Karpas-422 (cell line): ENCODE data around the gene SPOCK2. TPM values are rescaled to one million over a fixed set of nuclear protein-coding genes. Genes with fewer than 3 reads are reported as not detected.

ENCODE experiments used
- DNase-seq: peaks from one replicate; pipeline ENCODE4 v3.0.0-alpha.2; 2015
- H2AFZ ChIP-seq: fragments of 200-600 bp; sonication (generic); 2 replicates; pipeline ENCODE4 v1.6.1; 2014; ENCODE audit warnings: antibody characterized with exemption, low read length, mixed read lengths
- H3K27ac ChIP-seq: fragments of 200-600 bp; sonication (generic); 2 replicates; pipeline ENCODE4 v1.5.1; 2014; ENCODE audit warnings: mild to moderate bottlenecking, low read length, moderate library complexity
- H3K27me3 ChIP-seq: fragments of 200-600 bp; sonication (generic); 2 replicates; pipeline ENCODE4 v1.6.1; 2014; ENCODE audit warnings: low read length, mixed read lengths
- H3K36me3 ChIP-seq: fragments of 200-600 bp; sonication (generic); 2 replicates; pipeline ENCODE4 v1.6.1; 2014; ENCODE audit warnings: low read length, mixed read lengths; ENCODE audit not compliant: insufficient read depth
- H3K4me1 ChIP-seq: fragments of 200-600 bp; sonication (generic); 2 replicates; pipeline ENCODE4 v1.6.1; 2014; ENCODE audit warnings: mild to moderate bottlenecking, low read length, mixed read lengths
- H3K4me2 ChIP-seq: fragments of 200-600 bp; sonication (generic); 2 replicates; pipeline ENCODE4 v1.6.1; 2014; ENCODE audit warnings: low read length, low read depth, mild to moderate bottlenecking; ENCODE audit not compliant: poor library complexity, severe bottlenecking
- H3K4me3 ChIP-seq: fragments of 200-600 bp; sonication (generic); 2 replicates; pipeline ENCODE4 v1.5.1; 2014; ENCODE audit warnings: mild to moderate bottlenecking, antibody characterized with exemption, low read length, mixed read lengths
- H3K79me2 ChIP-seq: fragments of 200-600 bp; sonication (generic); 2 replicates; pipeline ENCODE4 v1.6.1; 2014; ENCODE audit warnings: mild to moderate bottlenecking, low read length, mixed read lengths
- H3K9ac ChIP-seq: fragments of 200-600 bp; sonication (generic); 2 replicates; pipeline ENCODE4 v1.6.0; 2014; ENCODE audit warnings: low read length
- H3K9me2 ChIP-seq: fragments of 200-600 bp; sonication (generic), shearing (Covaris generic); replicated peaks from 2 replicates; pipeline ENCODE4 v1.6.0; 2014; ENCODE audit warnings: mild to moderate bottlenecking, low read length, moderate library complexity; ENCODE audit not compliant: insufficient read depth
- H3K9me3 ChIP-seq: fragments of 300-700, 200-600 bp; sonication (generic); 2 replicates; pipeline ENCODE4 v1.6.1; 2014; ENCODE audit warnings: low read length, mixed read lengths
- H4K20me1 ChIP-seq: fragments of 200-600 bp; sonication (generic); 2 replicates; pipeline ENCODE4 v1.6.1; 2014; ENCODE audit warnings: mild to moderate bottlenecking, antibody characterized with exemption, low read length, low read depth; ENCODE audit not compliant: insufficient read depth
- total RNA-seq: library from RNA; depleted of rRNA; stranded (reverse); fragments of >200 nt; shearing (Covaris generic); gene quantifications from 2 replicates; pipeline ENCODE4 v1.2.3, GENCODE V29; 2014; ENCODE audit warnings: low replicate concordance

The SPOCK2 gene
- total RNA-seq, 1 experiment from 2014 or later, result not detected

GRCh38 chr10:72061930-72062329 lies 26.4 kb downstream of the SPOCK2 start:
- no peak overlapping the region for H3K9ac ChIP-seq
- DNase-seq, result no peak

DNA sequence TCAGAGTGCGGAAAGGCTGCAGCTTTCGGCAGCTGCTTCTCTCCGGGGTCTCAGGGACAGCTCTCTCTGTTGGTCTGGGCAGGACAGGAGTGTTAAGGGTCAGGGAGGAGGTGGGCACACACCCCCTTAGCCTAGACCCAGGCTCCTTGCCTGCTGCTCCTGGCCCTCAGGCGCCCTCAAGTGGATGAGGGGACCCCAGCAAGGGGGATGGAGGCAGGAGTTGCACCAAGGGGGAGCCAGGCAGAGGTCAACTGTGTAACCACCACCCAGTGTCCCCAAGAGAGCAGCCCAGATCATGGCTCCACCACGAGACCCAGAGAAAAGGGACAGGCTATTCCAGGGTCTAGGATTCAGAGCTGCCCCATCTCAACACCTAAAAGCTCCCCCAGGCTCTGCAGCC lies 26.9 kb downstream of the SPOCK2 start:
- Histone ChIP-seq H3K9ac (no peak overlapping the region), H3K79me2 (no peaks in the 10 kb centered on the region), H3K4me1 (no peaks in the 10 kb centered on the region), H3K27me3 (no peaks in the 10 kb centered on the region), H4K20me1 (no peaks in the 10 kb centered on the region), H3K9me2 (no peaks in the 10 kb centered on the region), H2AFZ (no peak overlapping the region), H3K36me3 (no peaks in the 10 kb centered on the region), H3K4me2 (no peak overlapping the region), H3K9me3 (no peaks in the 10 kb centered on the region), H3K4me3 (no peak overlapping the region), H3K27ac (no peak overlapping the region)
- DNase-seq, result peak; percentile 55

More at GRCh38 chr10:72061930-72062329, 26.4 kb downstream of the SPOCK2 start:
- Histone ChIP-seq H3K4me1 (no peaks in the 10 kb centered on the region), H3K36me3 (no peaks in the 10 kb centered on the region), H3K9me3 (no peaks in the 10 kb centered on the region), H3K4me2 (no peak overlapping the region), H3K79me2 (no peaks in the 10 kb centered on the region), H3K9me2 (no peaks in the 10 kb centered on the region), H2AFZ (no peak overlapping the region), H3K27ac (no peak overlapping the region), H3K27me3 (no peaks in the 10 kb centered on the region), H4K20me1 (no peaks in the 10 kb centered on the region), H3K4me3 (no peak overlapping the region)

DNA sequence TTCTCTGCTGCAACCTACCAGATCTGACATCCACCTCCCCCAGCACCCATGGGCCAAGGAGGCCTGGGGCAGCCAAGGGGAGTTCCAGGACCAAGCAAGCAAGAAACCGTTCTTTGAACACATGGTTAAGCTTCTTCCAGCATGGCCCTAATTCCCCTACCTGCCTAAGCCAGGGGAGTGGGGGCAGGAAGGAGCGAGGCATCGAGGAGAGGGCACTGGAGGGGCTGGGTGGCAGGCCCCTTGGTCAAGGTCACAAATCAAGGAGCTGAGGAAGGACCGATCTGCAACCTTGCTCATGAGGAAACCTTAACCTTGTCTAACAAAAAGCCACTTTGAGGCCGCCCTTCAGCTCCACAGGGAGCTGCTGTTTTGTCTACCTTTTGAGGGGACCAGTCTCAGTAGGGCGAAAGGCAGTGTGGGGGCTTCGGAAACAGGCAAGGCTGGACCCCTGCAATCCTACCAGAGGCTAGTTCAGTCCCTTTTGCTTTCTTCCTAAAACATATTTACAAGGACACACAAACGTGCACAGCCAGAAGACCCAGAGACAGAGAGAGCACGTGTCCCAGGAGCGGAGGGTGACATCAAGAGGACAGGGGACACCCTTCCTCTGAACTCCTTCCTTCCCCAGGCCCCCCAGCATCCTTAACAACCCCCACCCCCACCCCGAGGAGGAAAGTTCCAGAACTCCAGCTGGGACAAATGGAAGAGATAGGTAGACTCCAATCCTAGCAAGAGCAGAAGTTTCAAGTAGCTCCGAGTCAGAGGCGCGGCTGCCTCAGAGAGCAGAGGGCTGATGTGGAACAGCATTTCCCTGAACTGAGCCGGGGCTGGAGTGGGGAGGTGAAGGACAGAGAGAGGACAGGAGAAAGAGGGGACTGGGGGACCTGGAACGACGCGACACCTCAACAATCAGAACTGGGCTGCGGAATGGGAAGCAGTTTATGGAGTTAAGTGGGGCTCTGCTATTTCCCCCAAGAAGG lies 28.2 kb downstream of the SPOCK2 start:
- DNase-seq, result no peak
- Histone ChIP-seq H3K27me3 (no peaks in the 10 kb centered on the region), H3K4me3 (no peak overlapping the region), H3K9ac (no peak overlapping the region), H3K79me2 (no peaks in the 10 kb centered on the region), H3K9me2 (no peaks in the 10 kb centered on the region), H3K27ac (no peak overlapping the region), H3K4me1 (no peaks in the 10 kb centered on the region), H4K20me1 (no peaks in the 10 kb centered on the region), H3K9me3 (no peaks in the 10 kb centered on the region), H3K4me2 (no peak overlapping the region), H3K36me3 (no peaks in the 10 kb centered on the region), H2AFZ (no peak overlapping the region)

- Histone ChIP-seq H3K9ac (no peak overlapping the region), H2AFZ (no peak overlapping the region), H3K4me3 (no peak overlapping the region), H3K79me2 (no peaks in the 10 kb centered on the region), H3K27me3 (no peaks in the 10 kb centered on the region), H3K27ac (no peak overlapping the region), H3K9me2 (no peaks in the 10 kb centered on the region), H3K4me1 (no peaks in the 10 kb centered on the region), H3K9me3 (no peaks in the 10 kb centered on the region), H3K4me2 (no peak overlapping the region), H3K36me3 (no peaks in the 10 kb centered on the region), H4K20me1 (no peaks in the 10 kb centered on the region)
- no peak for DNase-seq
Observed at GRCh38 chr10:72058989-72059842, 29.1 kb downstream of the SPOCK2 start.

DNA sequence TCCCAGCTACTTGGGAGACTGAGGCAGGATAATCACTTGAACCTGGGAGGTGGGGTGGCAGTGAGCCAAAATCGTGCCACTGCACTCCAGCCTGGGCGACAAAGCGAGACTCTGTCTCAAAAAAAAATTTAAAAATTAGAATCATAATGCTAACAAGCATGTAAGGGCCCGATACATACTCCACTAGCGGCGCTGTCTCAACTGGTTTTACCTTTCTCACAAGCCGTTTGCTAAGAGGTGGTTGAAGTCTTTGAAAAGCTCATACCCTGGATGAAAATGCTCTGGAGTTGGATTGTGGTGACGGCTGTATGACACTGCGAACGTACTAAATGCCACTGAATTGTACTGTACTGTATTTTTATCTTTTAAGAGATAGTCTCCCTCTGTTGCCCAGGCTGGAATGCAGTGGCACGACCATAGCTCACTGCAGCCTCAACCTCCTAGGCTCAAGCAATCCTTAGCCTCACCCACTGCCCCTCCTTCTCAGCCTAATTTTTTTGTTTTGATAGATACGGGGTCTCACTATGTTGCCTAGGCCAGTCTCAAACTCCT lies 29.9 kb downstream of the SPOCK2 start:
- DNase-seq, result no peak
- H3K79me2 ChIP-seq, result no peaks in the 10 kb centered on the region
- H3K9me2 ChIP-seq, result no peaks in the 10 kb centered on the region
- no peak overlapping the region for H3K4me2 ChIP-seq
- H2AFZ ChIP-seq, result no peak overlapping the region
- H4K20me1 ChIP-seq, result no peaks in the 10 kb centered on the region
- no peaks in the 10 kb centered on the region for H3K27me3 ChIP-seq
- H3K4me1 ChIP-seq, result no peaks in the 10 kb centered on the region
- H3K36me3 ChIP-seq, result no peaks in the 10 kb centered on the region
- H3K9ac ChIP-seq, result no peak overlapping the region
- no peak overlapping the region for H3K27ac ChIP-seq
- H3K9me3 ChIP-seq, result no peaks in the 10 kb centered on the region
- no peak overlapping the region for H3K4me3 ChIP-seq

DNA sequence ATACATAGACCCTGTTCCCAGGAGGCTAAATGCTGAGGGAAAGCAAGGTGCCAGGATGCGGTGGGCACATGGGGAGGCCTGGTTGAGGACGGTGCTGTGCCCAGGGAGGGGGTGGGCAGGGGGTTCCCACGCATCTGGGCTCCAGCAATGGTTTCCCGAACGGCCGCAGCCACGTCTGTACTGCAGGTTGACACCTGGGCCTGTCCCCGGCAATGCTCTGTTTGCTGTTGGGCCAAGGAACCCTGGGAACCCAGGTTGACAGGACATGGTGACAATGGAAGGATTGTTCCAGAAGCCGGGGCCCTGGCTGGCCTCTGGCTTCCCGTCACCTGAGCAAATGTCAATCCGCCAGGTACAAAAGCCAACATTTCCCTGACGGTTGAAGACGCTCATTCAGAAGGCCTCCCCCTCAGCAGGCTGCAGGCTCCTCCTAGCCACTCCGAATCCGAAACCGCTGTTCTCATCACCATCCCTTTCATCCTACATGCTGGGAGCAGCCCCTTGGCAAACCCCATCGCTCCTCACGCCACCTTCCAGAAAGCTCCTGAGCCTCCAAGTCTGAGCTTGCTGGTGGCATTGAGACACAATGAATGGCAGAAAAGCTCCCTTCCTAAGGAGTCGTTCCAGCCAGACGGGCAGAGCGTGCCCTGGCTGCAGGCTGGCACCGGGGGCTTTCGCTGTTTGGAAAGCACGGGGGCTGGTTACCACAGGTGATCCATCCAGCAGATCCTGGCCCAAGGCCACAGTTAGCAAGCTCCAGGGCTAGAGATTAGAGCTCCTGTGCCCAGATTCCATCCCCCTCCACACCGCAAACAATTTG lies 31.2 kb downstream of the SPOCK2 start:
- no peaks in the 10 kb centered on the region for H3K36me3 ChIP-seq
- no peak overlapping the region for H2AFZ ChIP-seq
- H3K9me3 ChIP-seq, result no peaks in the 10 kb centered on the region
- no peaks in the 10 kb centered on the region for H3K4me1 ChIP-seq
- H3K79me2 ChIP-seq, result no peaks in the 10 kb centered on the region
- H3K4me2 ChIP-seq, result no peak overlapping the region
- no peak for DNase-seq
- H3K4me3 ChIP-seq, result no peak overlapping the region
- no peaks in the 10 kb centered on the region for H3K27me3 ChIP-seq
- H4K20me1 ChIP-seq, result no peaks in the 10 kb centered on the region
- H3K9ac ChIP-seq, result no peak overlapping the region
- H3K27ac ChIP-seq, result no peak overlapping the region
- no peaks in the 10 kb centered on the region for H3K9me2 ChIP-seq

GRCh38 chr10:72056113-72056512 lies 32.2 kb downstream of the SPOCK2 start:
- Histone ChIP-seq H3K36me3 (no peaks in the 10 kb centered on the region), H3K4me3 (no peak overlapping the region), H3K9me2 (no peaks in the 10 kb centered on the region), H4K20me1 (no peaks in the 10 kb centered on the region), H3K79me2 (no peaks in the 10 kb centered on the region), H3K4me1 (no peaks in the 10 kb centered on the region), H3K9me3 (no peaks in the 10 kb centered on the region), H3K9ac (no peak overlapping the region), H3K27ac (no peak overlapping the region), H2AFZ (no peak overlapping the region), H3K4me2 (no peak overlapping the region), H3K27me3 (no peaks in the 10 kb centered on the region)
- DNase-seq, result no peak
